22Rv1 (cell line): Measurements from ENCODE around the gene RPS6KC1.

Experiments
- ZFX ChIP-seq: fragments of 450-650 bp; IDR thresholded peaks from 2 replicates; pipeline ENCODE4 v1.6.1; 2017; ENCODE audit warnings: antibody characterized with exemption, borderline replicate concordance
- TF ChIP-seq, protein P1 (sequence below): fragments of 450-650 bp; IDR thresholded peaks from 2 replicates; pipeline ENCODE4 v1.5.1; 2017; ENCODE audit warnings: mild to moderate bottlenecking

DNA sequence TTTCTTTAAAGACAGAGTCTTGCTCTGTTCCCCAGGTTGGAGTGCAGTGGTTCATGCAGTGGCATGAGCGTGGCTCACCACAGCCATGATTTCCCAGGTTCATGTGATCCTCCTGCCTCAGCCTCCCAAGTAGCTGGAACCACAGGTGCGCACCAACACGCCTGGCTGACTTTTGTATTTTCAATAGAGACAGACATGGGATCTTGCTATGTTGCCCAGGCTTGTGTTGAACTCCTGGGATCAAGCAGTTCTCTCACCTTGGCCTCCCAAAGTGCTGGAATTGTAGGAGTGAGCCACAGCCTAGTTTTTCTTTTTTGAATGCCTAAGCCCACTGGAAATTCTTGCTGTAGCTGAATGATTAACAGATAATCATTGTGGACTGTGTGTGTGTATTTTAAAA is 113.5 kb downstream of the RPS6KC1 start:
- TF ChIP-seq, protein P1, sequence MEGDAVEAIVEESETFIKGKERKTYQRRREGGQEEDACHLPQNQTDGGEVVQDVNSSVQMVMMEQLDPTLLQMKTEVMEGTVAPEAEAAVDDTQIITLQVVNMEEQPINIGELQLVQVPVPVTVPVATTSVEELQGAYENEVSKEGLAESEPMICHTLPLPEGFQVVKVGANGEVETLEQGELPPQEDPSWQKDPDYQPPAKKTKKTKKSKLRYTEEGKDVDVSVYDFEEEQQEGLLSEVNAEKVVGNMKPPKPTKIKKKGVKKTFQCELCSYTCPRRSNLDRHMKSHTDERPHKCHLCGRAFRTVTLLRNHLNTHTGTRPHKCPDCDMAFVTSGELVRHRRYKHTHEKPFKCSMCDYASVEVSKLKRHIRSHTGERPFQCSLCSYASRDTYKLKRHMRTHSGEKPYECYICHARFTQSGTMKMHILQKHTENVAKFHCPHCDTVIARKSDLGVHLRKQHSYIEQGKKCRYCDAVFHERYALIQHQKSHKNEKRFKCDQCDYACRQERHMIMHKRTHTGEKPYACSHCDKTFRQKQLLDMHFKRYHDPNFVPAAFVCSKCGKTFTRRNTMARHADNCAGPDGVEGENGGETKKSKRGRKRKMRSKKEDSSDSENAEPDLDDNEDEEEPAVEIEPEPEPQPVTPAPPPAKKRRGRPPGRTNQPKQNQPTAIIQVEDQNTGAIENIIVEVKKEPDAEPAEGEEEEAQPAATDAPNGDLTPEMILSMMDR, result no peak
- TF ChIP-seq ZFX, result no peak
